ENCODE data around the gene SLC27A1. TPM values are rescaled to one million over a fixed set of nuclear protein-coding genes. Genes with fewer than 3 reads are reported as not detected.

Gene SLC27A1
- total RNA-seq, 6 experiments from 2014 or later, result 11.5 to 14.9 (median 13.6) TPM

DNA sequence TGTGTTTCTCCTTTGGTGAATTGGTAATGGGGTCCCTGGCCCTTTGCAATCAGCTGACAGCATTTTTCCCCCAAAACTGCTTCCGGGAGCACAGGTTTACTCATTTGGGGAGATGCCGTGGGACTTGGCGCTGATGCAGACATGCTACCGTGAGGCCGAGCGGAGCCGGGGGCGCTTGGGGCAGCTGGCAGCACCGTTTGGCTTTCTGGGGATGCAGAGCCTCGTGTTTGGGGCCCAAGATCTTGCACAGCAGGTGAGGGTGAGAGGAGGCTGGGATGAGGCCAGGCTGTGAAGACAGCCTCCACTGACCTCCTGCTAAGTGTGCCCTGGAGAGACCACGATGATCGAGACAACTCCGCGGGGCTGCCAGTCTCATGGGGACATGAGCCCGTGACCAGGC, 71.7 kb downstream of the SLC27A1 start:
- Mint-ChIP-seq H3K27me3 (ENCODE audit: insufficient read depth) (peaks cover 16% of the 10 kb centered on the region), H3K36me3 (ENCODE audit: low read depth) (no peaks in the 10 kb centered on the region), H3K4me1 (ENCODE audit: low read depth) (peaks cover 8% of the 10 kb centered on the region), H3K27ac (no peak overlapping the region), H3K4me3 (no peak overlapping the region), H3K9me3 (no peaks in the 10 kb centered on the region; the same call in 1 of the 2 replicates)
- TF ChIP-seq CTCF (IDR thresholded peaks at IDR 0.05), result no peak
- no peak for DNase-seq

GRCh38 chr19:17542793-17543582, 72.7 kb downstream of the SLC27A1 start:
- peaks cover 14% of the 10 kb centered on the region for H3K27me3 Mint-ChIP-seq (ENCODE audit: insufficient read depth)
- no peak overlapping the region for H3K27ac Mint-ChIP-seq
- no peak overlapping the region for H3K4me3 Mint-ChIP-seq
- no peaks in the 10 kb centered on the region; the same call in 1 of the 2 replicates for H3K9me3 Mint-ChIP-seq
- peaks cover 8% of the 10 kb centered on the region for H3K4me1 Mint-ChIP-seq (ENCODE audit: low read depth)
- no peak for TF ChIP-seq CTCF (IDR thresholded peaks at IDR 0.05)
- no peaks in the 10 kb centered on the region for H3K36me3 Mint-ChIP-seq (ENCODE audit: low read depth)
- DNase-seq, result no peak

DNA sequence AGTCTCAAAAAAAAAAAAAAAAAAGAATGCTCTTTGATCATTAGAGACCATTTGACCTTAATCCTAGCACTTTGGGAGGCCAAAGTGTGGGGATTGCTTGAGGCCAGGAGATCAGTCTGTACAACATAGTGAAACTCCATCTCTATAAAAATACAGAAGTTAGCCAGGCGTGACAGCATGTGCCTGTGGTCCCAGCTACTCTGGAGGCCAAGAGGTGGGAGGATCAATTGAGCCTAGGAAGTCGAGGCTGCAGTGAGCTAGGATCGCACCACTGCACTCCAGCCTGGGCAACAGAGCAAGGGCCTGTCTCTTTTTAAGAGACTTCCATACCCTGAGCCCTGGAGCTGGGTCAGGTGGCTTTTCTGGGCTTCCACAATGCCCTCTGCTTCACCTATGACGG, 73.7 kb downstream of the SLC27A1 start:
- peaks cover 9% of the 10 kb centered on the region for H3K27me3 Mint-ChIP-seq (ENCODE audit: insufficient read depth)
- DNase-seq, result no peak
- no peak for TF ChIP-seq CTCF (IDR thresholded peaks at IDR 0.05)

GRCh38 chr19:17544418-17544817, 74.1 kb downstream of the SLC27A1 start:
- Mint-ChIP-seq H3K27me3 (ENCODE audit: insufficient read depth) (peaks cover 11% of the 10 kb centered on the region), H3K27ac (no peak overlapping the region), H3K36me3 (ENCODE audit: low read depth) (no peaks in the 10 kb centered on the region), H3K9me3 (no peaks in the 10 kb centered on the region; the same call in 1 of the 2 replicates), H3K4me3 (no peak overlapping the region), H3K4me1 (ENCODE audit: low read depth) (no peaks in the 10 kb centered on the region)
- no peak for DNase-seq
- no peak for TF ChIP-seq CTCF (IDR thresholded peaks at IDR 0.05)

More for the DNA sequence above, 73.7 kb downstream of the SLC27A1 start:
- Mint-ChIP-seq H3K36me3 (ENCODE audit: low read depth) (no peaks in the 10 kb centered on the region), H3K27ac (no peak overlapping the region), H3K9me3 (no peaks in the 10 kb centered on the region; the same call in 1 of the 2 replicates), H3K4me1 (ENCODE audit: low read depth) (no peaks in the 10 kb centered on the region), H3K4me3 (no peak overlapping the region)

DNA sequence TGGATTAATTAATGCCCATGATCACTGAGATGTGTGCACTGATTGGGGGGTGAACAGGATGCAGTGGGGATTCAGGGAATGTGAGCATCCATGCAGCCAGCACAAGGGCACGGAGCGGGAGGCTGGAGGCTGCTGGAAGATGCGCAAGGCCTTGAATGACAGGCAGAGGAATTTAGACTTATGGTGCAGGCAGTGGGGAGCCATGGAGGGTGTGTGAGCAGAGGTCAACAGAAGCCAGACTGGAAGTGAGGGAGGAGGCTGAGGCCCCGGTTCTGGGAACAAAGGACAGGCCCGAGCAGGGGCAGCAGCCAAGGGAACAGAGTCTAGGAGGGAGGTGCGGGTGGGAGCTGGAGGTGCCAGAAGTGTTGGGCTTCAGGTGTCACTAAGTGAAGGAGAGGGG, 77.8 kb downstream of the SLC27A1 start:
- no peak for DNase-seq
- H3K27me3 Mint-ChIP-seq (ENCODE audit: insufficient read depth), result peaks cover 9% of the 10 kb centered on the region
- no peak for TF ChIP-seq CTCF (IDR thresholded peaks at IDR 0.05)
- H3K4me1 Mint-ChIP-seq (ENCODE audit: low read depth), result peaks cover 4% of the 10 kb centered on the region
- H3K27ac Mint-ChIP-seq, result no peak overlapping the region
- no peak overlapping the region for H3K4me3 Mint-ChIP-seq
- H3K36me3 Mint-ChIP-seq (ENCODE audit: low read depth), result no peaks in the 10 kb centered on the region
- H3K9me3 Mint-ChIP-seq, result no peaks in the 10 kb centered on the region

Measured in HFFc6 (cell line).